ENCODE results near the gene PALLD.

DNA sequence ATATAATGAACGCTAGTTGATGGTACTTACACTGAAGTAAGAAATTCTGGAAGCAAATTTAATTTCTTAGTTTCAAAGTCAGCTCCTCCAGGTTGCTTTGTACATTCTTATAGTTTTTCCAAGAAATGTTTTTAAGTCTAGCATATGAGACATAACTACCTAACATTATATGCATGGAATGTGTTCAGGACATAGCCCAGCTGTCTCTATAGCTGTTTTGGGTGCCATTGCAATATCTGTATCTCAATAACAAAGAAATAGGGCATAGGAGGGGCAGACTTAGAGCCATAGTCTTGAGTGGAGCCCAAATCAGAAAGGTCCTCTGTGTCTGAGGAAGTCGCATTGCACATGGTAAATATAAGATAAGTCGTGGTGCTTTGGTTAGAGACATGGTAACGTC lies 369.8 kb downstream of the PALLD start:
- TF ChIP-seq, protein P1, sequence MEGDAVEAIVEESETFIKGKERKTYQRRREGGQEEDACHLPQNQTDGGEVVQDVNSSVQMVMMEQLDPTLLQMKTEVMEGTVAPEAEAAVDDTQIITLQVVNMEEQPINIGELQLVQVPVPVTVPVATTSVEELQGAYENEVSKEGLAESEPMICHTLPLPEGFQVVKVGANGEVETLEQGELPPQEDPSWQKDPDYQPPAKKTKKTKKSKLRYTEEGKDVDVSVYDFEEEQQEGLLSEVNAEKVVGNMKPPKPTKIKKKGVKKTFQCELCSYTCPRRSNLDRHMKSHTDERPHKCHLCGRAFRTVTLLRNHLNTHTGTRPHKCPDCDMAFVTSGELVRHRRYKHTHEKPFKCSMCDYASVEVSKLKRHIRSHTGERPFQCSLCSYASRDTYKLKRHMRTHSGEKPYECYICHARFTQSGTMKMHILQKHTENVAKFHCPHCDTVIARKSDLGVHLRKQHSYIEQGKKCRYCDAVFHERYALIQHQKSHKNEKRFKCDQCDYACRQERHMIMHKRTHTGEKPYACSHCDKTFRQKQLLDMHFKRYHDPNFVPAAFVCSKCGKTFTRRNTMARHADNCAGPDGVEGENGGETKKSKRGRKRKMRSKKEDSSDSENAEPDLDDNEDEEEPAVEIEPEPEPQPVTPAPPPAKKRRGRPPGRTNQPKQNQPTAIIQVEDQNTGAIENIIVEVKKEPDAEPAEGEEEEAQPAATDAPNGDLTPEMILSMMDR (IDR thresholded peaks at IDR 0.05; ENCODE audit: low read length), result no peak
- TF ChIP-seq EZH2 (optimal IDR thresholded peaks at IDR 0.05; ENCODE audit: low read depth, low read length) (no peak), EZH2phosphoT487 (IDR thresholded peaks at IDR 0.05; ENCODE audit: low read length) (no peak)
